Superior temporal gyrus (tissue), 1 donor: Measurements from ENCODE around the gene PLEKHG4B.
A peak's percentile ranks its signal among the peaks of the same experiment; 100 is the strongest.
"Not testable (repeated sequence)": the region's sequence is repeated elsewhere in the genome, so short reads cannot be mapped to it uniquely, and the experiment has no call there.

Experiments
- DNase-seq: peaks from one replicate; pipeline ENCODE4 v3.0.0-alpha.2; 2016; ENCODE audit errors: extremely low spot score

The PLEKHG4B gene

DNA sequence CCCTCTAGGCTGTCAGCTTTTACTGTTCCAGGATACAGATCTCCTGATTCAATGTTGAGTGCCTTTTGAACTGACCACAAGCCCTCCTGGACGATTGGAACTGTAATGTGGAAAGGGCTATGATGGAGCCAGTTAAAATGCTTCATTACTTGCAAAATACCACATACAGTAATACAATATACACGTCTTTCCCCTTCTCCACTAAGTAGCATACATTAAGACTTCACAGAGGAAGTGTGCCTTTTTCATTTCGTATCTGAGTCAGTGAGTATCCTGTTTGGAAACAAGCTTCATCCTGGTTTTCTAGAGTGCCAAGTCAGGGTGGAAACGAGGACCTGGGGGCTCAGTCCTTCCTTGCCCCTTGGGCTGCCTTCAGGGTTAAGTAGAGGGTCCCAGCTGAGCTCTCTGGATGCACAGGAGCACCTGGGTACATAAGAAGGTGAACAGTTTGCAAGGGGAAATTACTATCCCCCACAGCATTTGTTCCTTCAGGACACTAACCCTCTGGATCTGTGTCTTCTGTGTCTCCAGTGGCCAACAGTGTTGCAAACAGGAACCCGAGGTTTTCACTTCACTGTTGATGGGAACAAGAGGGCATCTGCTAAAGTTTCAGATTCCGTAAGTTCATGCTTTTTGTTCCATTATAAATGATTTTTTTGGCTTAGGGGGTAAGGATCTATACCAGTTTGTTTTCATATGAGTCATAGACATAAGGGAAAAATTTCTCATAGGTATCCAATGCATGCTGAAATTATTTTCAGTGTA lies 131.2 kb downstream of the PLEKHG4B start:
- DNase-seq, result not testable (repeated sequence)

DNA sequence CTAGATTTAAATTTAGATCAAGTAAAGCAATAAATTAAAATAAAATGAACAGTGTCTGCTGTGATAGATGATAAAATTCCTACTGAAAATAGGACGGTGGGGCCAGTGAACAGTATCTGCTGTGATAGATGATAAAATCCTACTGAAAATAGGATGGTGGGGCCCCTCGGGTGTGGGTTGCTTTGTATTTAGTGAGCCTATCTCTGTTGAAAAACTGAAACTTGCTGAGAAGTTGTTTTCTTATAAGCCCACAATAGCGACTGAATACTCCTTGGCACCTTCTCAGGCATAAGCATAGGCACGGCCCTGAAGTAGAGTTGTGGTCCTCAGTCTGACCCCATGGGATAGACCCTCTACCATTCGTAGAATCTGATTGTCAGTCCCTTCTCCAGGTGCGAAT lies 131.8 kb downstream of the PLEKHG4B start:
- DNase-seq, result no peak

DNA sequence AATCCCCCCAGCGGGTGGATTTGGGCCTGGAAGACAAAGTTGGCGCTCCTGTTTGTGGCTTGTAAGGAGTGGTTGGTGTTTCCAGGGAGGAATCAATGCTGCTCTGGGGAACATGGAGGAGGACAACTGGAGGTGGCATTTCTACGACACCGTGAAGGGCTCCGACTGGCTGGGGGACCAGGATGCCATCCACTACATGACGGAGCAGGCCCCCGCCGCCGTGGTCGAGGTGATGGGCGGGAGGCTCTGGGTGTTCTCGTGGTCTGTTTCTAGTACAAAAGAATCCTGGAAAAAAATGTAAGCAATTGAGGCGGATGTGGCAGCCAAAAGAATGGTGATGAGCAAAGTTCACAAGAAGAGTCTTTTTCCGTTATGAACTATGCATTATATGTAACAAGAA lies 133.4 kb downstream of the PLEKHG4B start:
- no peak for DNase-seq

DNA sequence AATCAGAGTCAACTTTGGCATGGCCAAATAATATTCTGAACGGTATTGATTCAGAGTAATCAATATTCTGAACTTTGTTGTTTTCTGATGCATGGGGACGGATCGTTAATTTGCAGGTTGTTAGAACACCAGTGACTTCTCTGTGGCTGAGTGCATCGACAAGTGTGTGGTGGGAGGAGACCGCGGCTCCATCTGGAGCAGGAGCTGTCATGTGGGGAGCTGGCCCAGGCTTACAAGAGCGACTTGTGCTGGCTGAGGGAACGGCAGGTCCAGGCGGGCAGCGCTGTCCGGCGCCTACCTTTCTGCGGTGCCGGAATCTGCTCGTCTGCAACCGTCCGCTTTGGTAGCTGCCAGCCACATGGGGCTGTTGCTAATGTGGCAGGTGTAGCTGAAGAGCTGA lies 135.4 kb downstream of the PLEKHG4B start:
- DNase-seq, result peak; percentile 34

DNA sequence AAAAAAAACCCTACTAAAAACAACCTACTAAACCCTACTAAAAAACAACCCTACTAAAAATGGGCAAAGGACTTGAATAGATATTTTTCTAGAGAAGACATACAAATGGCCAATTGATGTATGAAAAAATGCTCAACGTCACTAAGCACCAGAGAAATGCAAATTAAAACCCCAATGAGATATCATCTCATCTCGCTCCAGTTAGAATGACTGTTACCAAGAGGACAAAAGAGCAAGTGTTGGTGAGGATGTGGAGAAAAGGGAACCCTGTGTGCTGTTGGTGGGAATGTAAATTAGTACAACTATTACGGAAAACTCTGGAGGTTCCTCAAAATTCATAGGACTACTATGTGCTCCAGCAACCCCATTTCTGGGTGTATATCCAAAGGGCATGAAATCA lies 136.9 kb downstream of the PLEKHG4B start:
- DNase-seq, result peak; percentile 72

DNA sequence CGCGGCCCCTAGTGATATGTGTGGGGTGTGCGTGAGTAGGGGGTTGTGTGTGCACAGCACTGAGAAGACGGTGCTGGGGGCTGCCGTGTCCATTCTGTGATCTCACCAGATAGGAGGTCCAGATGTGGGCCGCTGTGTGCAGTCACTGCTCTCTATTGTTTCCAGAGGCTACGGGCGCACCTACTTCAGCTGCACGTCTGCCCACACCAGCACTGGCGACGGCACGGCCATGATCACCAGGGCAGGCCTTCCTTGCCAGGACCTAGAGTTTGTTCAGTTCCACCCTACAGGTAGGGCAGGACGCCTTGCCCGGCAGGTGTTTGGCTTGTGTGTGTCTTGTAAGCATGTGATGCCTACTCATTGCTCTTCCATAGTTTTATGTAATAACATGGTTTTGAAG lies 138.7 kb downstream of the PLEKHG4B start:
- DNase-seq, result no peak

- DNase-seq, result peak; percentile 53
Measured at GRCh38 chr5:231661-232060, 139.7 kb downstream of the PLEKHG4B start.

DNA sequence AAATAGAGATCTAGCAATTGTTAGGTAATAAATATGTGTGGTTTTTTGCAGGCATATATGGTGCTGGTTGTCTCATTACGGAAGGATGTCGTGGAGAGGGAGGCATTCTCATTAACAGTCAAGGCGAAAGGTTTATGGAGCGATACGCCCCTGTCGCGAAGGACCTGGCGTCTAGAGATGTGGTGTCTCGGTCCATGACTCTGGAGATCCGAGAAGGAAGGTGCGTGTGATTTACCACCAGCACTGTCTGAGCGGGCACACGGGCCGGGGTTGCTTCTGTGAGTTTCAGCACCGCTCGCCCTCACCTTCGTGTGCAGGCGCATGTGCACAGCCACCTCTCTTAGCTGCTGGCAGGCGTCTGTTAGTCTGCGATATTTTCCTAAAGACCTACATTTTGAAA lies 141.5 kb downstream of the PLEKHG4B start:
- DNase-seq, result not testable (repeated sequence)

- no peak for DNase-seq
Measured at GRCh38 chr5:234450-234849, 142.5 kb downstream of the PLEKHG4B start.

DNA sequence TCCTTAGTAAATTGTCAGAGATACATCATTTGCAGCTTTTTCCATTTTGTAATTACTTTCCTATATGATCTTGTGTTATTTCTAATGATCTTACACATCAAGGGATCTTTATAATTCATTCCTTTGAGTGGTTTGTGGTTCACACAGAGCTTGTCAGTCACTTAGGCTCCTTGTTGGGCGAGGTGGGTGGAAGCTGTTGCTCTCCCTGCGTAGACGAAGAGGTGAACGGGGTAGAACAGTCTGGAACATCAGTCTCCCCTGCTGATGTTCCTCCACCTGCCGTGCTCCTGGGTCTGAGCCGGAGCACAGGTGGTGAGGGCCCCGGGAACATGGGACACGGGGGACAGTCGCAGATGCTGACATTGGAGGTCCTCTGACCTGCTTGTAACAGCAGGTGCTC lies 143.6 kb downstream of the PLEKHG4B start:
- DNase-seq, result not testable (repeated sequence)

DNA sequence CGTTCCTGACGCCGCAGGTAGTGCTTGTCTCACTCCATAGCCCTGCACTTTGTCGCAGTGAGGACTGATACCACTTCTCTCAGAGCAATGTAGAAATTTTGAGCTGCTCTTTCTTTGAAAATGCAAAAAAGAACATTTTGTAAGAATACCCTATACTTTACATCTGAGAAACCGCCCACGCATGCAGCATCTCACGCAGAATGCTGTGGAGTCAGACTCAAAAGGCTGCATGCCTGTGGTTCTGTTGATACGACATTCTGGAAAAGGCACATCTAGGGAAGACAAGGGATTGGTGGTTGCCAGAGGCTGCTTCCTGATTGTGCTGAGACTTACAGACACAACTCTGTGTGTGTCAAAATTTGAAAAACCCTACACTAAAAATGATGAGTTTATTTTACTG lies 146.0 kb downstream of the PLEKHG4B start:
- DNase-seq, result peak; percentile 53
